Keratinocyte (primary cell): ENCODE measurements around the gene FAM53B. TPM values are rescaled to one million over a fixed set of nuclear protein-coding genes. Genes with fewer than 3 reads are reported as not detected.

Source experiments
- DNase-seq: peaks from one replicate; pipeline ENCODE4 v3.0.0-alpha.2; 2011; ENCODE audit warnings: low read depth, missing footprints, low spot score
- FAIRE-seq: peaks from 2 replicates; lab custom pipeline; 2011; peaks lifted over from hg19 to GRCh38; lab: Jason Lieb, UNC
- H2AFZ ChIP-seq: 2 replicates; pipeline ENCODE4 v1.6.0; 2012; ENCODE audit warnings: low read length, control low read depth, inconsistent platforms; ENCODE audit not compliant: control insufficient read depth
- H3K27ac ChIP-seq: 2 replicates; pipeline ENCODE4 v1.5.1; 2011; ENCODE audit warnings: low read length; ENCODE audit not compliant: control insufficient read depth, insufficient read depth
- H3K27me3 ChIP-seq: 3 replicates; pipeline ENCODE4 v1.6.0; 2011; ENCODE audit warnings: low read length; ENCODE audit not compliant: control insufficient read depth, insufficient read depth; ENCODE audit errors: extremely low read depth
- H3K36me3 ChIP-seq, 2 experiments: 2 replicates in 1 of 2; 3 replicates in 1 of 2; pipeline ENCODE4 v1.5.1; 2011; ENCODE audit warnings: low read length in 2 of 2, mild to moderate bottlenecking in 1 of 2; ENCODE audit not compliant: control insufficient read depth in 2 of 2, insufficient read depth in 2 of 2; ENCODE audit errors: extremely low read depth in 1 of 2
- H3K4me1 ChIP-seq: 3 replicates; pipeline ENCODE4 v1.5.1; 2011; ENCODE audit warnings: low read length; ENCODE audit not compliant: control insufficient read depth, insufficient read depth; ENCODE audit errors: extremely low read depth
- H3K4me2 ChIP-seq: 3 replicates; pipeline ENCODE4 v1.6.0; 2011; ENCODE audit warnings: low read depth, low read length; ENCODE audit not compliant: control insufficient read depth, insufficient read depth; ENCODE audit errors: extremely low read depth
- H3K4me3 ChIP-seq, 3 experiments: fragments of 200-600 bp in 1 of 3; sonication (generic) in 1 of 3; 2 replicates in 2 of 3; 3 replicates in 1 of 3; pipeline ENCODE4 v1.5.1; 2011 to 2016; ENCODE audit warnings: low read length in 3 of 3, mild to moderate bottlenecking in 3 of 3, control low read depth in 2 of 3, inconsistent platforms in 1 of 3, low read depth in 1 of 3, mixed read lengths in 1 of 3, mixed run types in 1 of 3, moderate library complexity in 1 of 3; ENCODE audit not compliant: control insufficient read depth in 2 of 3, insufficient read depth in 2 of 3; ENCODE audit errors: extremely low read depth in 1 of 3
- H3K79me2 ChIP-seq: 2 replicates; pipeline ENCODE4 v1.6.0; 2012; ENCODE audit warnings: low read length; ENCODE audit not compliant: control insufficient read depth, insufficient read depth
- H3K9ac ChIP-seq: 3 replicates; pipeline ENCODE4 v1.6.0; 2011; ENCODE audit warnings: low read length; ENCODE audit not compliant: control insufficient read depth, insufficient read depth; ENCODE audit errors: extremely low read depth
- H3K9me1 ChIP-seq: 3 replicates; pipeline ENCODE4 v1.6.0; 2011; ENCODE audit warnings: low read length; ENCODE audit not compliant: control insufficient read depth, insufficient read depth; ENCODE audit errors: extremely low read depth
- H3K9me3 ChIP-seq: 2 replicates; pipeline ENCODE4 v1.5.1; 2012; ENCODE audit warnings: low read depth, low read length; ENCODE audit not compliant: control insufficient read depth
- H4K20me1 ChIP-seq: 3 replicates; pipeline ENCODE4 v1.6.0; 2011; ENCODE audit warnings: low read length; ENCODE audit not compliant: control insufficient read depth, insufficient read depth; ENCODE audit errors: extremely low read depth
- EZH2 ChIP-seq: IDR thresholded peaks from one replicate; pipeline ENCODE4 v1.6.1; 2012; ENCODE audit warnings: inconsistent platforms, mild to moderate bottlenecking, low read length, moderate library complexity
- dilution Hi-C: fragments of 300-500 bp; cut with MboI; formaldehyde crosslinking; loops from one replicate; pipeline ENCODE4 v1.7.0; 2020; ENCODE audit warnings: low sequenced_read_pairs; ENCODE audit not compliant: extremely low pct_ligation_motif_present
- polyA plus RNA-seq, 5 experiments: library from polyadenylated mRNA; depleted of rRNA in 3 of 5; stranded (reverse) in 3 of 5; stranded (forward) in 1 of 5; unstranded in 1 of 5; fragments of >200 nt; gene quantifications; 1 replicate in 1 of 5; 2 replicates in 3 of 5; 3 replicates in 1 of 5; pipeline versions ENCODE4 v1.2.1 to v1.2.3, GENCODE V29; 2011 to 2012; ENCODE audit warnings: missing spikeins in 2 of 5, low read depth in 1 of 5, low replicate concordance in 1 of 5
- TF ChIP-seq, protein P1 (sequence below), 3 experiments: IDR thresholded peaks in 1 of 3; conservative IDR thresholded peaks in 1 of 3; optimal IDR thresholded peaks in 1 of 3; 2 replicates in 2 of 3; 3 replicates in 1 of 3; pipeline versions ENCODE3 to v1.5.1; 2011; ENCODE audit warnings: low read length in 3 of 3, mild to moderate bottlenecking in 3 of 3, moderate library complexity in 2 of 3, control low read depth in 1 of 3, inconsistent platforms in 1 of 3; ENCODE audit not compliant: insufficient read depth in 2 of 3; ENCODE audit errors: extremely low read depth in 1 of 3

FAM53B gene
- polyA plus RNA-seq, 1 donor (not counting 4 experiments of a cell fraction or from before 2014, with no cell fraction given) = 8.6 TPM

DNA sequence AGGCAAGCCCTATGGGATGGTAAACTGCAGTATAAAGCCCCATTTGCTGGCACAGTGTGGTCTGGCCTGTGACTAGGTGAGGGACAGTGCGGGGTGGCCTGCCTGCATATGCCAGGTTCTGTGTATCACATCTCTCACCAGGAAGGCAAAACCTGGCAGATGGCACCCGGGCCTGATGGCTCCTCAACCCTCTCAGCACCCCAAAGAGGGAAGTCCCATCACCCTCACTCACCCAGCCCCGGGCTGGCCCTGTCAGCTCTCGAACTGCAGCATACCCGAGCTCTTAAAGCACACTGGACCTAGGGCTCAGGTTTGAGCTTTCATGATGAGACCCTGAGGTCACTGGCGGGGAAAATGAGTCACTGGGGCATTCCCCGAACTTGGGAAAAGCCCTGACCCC is 152.1 kb downstream of the FAM53B start:
- Histone ChIP-seq H3K36me3 (no peaks in the 10 kb centered on the region), H4K20me1 (no peaks in the 10 kb centered on the region), H3K4me2 (no peak overlapping the region), H3K4me1 (no peaks in the 10 kb centered on the region), H3K27ac (no peak overlapping the region), H3K9me3 (peaks cover 5% of the 10 kb centered on the region), H3K9me1 (no peaks in the 10 kb centered on the region), H3K9ac (no peak overlapping the region), H3K4me3 (no peak overlapping the region), H3K27me3 (peaks cover 20% of the 10 kb centered on the region), H3K79me2 (no peaks in the 10 kb centered on the region), H2AFZ (no peak overlapping the region)
- DNase-seq (no peak), FAIRE-seq (no peak)
- dilution Hi-C loops = no loop called here
- no peak for TF ChIP-seq EZH2
- TF ChIP-seq, protein P1, sequence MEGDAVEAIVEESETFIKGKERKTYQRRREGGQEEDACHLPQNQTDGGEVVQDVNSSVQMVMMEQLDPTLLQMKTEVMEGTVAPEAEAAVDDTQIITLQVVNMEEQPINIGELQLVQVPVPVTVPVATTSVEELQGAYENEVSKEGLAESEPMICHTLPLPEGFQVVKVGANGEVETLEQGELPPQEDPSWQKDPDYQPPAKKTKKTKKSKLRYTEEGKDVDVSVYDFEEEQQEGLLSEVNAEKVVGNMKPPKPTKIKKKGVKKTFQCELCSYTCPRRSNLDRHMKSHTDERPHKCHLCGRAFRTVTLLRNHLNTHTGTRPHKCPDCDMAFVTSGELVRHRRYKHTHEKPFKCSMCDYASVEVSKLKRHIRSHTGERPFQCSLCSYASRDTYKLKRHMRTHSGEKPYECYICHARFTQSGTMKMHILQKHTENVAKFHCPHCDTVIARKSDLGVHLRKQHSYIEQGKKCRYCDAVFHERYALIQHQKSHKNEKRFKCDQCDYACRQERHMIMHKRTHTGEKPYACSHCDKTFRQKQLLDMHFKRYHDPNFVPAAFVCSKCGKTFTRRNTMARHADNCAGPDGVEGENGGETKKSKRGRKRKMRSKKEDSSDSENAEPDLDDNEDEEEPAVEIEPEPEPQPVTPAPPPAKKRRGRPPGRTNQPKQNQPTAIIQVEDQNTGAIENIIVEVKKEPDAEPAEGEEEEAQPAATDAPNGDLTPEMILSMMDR (optimal IDR thresholded peaks at IDR 0.05 in 1 of 3, IDR thresholded peaks at IDR 0.05 in 1 of 3, conservative IDR thresholded peaks at IDR 0.05 in 1 of 3; ENCODE audit: extremely low read depth in 1 of 3, insufficient read depth in 2 of 3, low read length in 3 of 3) = no peak

DNA sequence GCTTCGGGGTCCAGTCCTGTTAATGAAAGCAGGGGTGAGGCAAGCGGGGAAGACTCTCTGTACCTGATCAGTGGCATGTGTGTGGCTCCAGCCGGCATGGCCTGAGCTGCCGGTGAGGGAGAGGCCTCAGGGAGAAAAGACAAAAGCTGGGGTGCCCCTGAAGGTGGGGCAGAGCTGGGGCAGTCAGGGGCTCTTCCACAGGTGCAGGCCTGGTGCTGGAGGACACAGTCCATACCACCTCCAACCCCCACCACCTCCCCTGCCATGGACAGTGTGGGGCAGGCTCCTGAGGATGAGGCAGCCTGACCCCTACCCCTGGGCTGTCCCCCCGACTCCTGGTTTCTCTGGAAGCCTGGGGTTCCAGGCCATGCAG is 153.1 kb downstream of the FAM53B start:
- H3K36me3 ChIP-seq = no peaks in the 10 kb centered on the region
- no peak for FAIRE-seq

More for the DNA sequence above, 153.1 kb downstream of the FAM53B start:
- Histone ChIP-seq H3K9ac (no peak overlapping the region), H3K9me1 (no peaks in the 10 kb centered on the region), H3K79me2 (no peaks in the 10 kb centered on the region), H3K4me2 (no peak overlapping the region), H3K9me3 (peaks cover 5% of the 10 kb centered on the region), H3K4me3 (no peak overlapping the region), H4K20me1 (no peaks in the 10 kb centered on the region), H3K4me1 (no peaks in the 10 kb centered on the region), H2AFZ (no peak overlapping the region), H3K27ac (no peak overlapping the region), H3K27me3 (peaks cover 20% of the 10 kb centered on the region)
- TF ChIP-seq, protein P1 (optimal IDR thresholded peaks at IDR 0.05 in 1 of 3, IDR thresholded peaks at IDR 0.05 in 1 of 3, conservative IDR thresholded peaks at IDR 0.05 in 1 of 3; ENCODE audit: extremely low read depth in 1 of 3, insufficient read depth in 2 of 3, low read length in 3 of 3) = no peak
- TF ChIP-seq EZH2 = no peak
- dilution Hi-C loops = no loop called here
- no peak for DNase-seq
